PFSK-1 (cell line): ENCODE measurements around the gene MCTP1.

Experiments used
- POLR2AphosphoS5 ChIP-seq: IDR thresholded peaks from 2 replicates; pipeline ENCODE4 v1.6.1; 2012; ENCODE audit warnings: low read depth, mild to moderate bottlenecking, control low read depth, low read length, moderate library complexity
- SIN3A ChIP-seq: IDR thresholded peaks from 2 replicates; pipeline ENCODE4 v1.6.1; 2012; ENCODE audit warnings: mild to moderate bottlenecking, low read length, moderate library complexity, borderline replicate concordance; ENCODE audit not compliant: insufficient read depth
- TAF1 ChIP-seq: IDR thresholded peaks from 2 replicates; pipeline ENCODE4 v1.6.1; 2012; ENCODE audit warnings: low read length, control low read depth, borderline replicate concordance; ENCODE audit not compliant: insufficient read depth

- TF ChIP-seq POLR2AphosphoS5 = no peak
- no peak for TF ChIP-seq SIN3A
- no peak for TF ChIP-seq TAF1
Observed at GRCh38 chr5:95153511-95153910, 131.4 kb downstream of the MCTP1 start.
